D721Med (cell line): ENCODE data around the gene SLC4A9.

Source experiments
- DNase-seq: peaks from one replicate; pipeline ENCODE4 v3.0.0; 2011; ENCODE audit warnings: low spot score; ENCODE audit not compliant: insufficient read length
- FAIRE-seq: peaks from 2 replicates; lab custom pipeline; 2011; peaks lifted over from hg19 to GRCh38; lab: Jason Lieb, UNC
- TF ChIP-seq, protein P1 (sequence below): IDR thresholded peaks from 2 replicates; pipeline ENCODE4 v1.5.1; 2012; ENCODE audit warnings: mild to moderate bottlenecking, control low read depth; ENCODE audit not compliant: insufficient read depth; ENCODE audit errors: missing control alignments

Gene SLC4A9

DNA sequence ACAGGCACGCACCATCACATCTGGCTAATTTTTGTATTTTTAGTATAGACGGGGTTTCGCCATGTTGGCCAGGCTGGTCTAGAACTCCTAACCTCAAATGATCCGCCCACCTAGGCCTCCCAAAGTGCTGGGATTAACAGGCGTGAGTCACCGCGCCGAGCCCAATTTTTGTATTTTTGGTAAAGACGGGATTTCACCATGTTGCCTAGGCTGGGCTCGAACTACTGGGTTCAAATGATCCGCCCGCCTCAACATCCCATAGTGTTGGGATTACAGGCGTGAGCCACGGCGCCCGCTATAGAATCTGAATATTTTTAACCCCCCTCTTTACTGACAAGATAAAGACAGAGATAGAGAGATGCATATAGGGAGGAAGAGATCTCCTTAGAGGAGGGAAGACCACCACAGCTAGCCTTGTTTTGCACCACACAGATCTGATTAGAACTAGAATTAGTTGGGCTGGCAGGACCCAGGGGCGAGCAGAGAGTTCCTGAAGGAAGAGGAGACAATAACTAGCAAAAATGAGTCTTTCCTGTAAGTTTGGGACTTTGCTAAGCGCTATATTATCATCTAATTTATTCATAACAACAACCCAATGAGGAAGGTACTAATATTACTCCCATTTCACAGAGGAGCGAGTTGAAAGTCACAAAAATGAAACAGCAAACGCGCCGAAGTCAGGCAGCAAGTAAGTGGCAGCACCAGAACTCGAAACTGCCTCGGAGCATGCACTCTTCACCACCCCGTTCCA lies 40.2 kb downstream of the SLC4A9 start:
- no peak for FAIRE-seq
- DNase-seq, result no peak
- TF ChIP-seq, protein P1, sequence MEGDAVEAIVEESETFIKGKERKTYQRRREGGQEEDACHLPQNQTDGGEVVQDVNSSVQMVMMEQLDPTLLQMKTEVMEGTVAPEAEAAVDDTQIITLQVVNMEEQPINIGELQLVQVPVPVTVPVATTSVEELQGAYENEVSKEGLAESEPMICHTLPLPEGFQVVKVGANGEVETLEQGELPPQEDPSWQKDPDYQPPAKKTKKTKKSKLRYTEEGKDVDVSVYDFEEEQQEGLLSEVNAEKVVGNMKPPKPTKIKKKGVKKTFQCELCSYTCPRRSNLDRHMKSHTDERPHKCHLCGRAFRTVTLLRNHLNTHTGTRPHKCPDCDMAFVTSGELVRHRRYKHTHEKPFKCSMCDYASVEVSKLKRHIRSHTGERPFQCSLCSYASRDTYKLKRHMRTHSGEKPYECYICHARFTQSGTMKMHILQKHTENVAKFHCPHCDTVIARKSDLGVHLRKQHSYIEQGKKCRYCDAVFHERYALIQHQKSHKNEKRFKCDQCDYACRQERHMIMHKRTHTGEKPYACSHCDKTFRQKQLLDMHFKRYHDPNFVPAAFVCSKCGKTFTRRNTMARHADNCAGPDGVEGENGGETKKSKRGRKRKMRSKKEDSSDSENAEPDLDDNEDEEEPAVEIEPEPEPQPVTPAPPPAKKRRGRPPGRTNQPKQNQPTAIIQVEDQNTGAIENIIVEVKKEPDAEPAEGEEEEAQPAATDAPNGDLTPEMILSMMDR, result no peak

DNA sequence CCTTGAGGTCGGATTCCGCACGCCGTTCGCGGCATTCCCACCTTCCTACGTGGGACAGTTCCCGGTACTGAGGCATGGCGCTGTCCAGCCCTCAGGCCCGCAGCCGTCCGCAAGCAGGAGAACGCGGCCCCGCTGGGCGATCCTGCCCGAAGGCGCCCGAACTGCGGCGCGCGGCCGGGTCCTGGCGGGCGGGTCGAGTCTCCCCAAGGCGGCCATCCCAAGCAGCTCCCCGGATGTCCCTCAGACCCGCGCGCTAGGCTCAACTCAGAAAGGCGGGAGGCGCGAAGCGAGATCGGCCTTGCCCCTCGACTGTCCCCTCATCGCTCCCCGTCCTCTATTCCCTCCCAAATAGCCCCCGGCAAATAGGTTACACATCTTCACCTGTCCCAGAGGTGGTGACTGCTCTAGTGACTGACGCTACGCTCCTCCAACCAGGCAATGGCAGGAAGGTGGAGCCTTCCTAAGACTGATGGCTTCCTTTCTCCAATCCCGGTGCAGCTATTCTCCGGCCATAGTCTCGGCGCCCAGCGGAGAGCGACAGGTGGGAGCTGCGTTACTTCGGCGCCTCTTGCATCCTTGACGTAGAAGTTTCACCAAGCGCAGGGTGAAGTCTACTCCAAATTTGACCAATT lies 40.9 kb downstream of the SLC4A9 start:
- DNase-seq, result peak; percentile 57
- TF ChIP-seq, protein P1, result no peak
- FAIRE-seq, result no peak

DNA sequence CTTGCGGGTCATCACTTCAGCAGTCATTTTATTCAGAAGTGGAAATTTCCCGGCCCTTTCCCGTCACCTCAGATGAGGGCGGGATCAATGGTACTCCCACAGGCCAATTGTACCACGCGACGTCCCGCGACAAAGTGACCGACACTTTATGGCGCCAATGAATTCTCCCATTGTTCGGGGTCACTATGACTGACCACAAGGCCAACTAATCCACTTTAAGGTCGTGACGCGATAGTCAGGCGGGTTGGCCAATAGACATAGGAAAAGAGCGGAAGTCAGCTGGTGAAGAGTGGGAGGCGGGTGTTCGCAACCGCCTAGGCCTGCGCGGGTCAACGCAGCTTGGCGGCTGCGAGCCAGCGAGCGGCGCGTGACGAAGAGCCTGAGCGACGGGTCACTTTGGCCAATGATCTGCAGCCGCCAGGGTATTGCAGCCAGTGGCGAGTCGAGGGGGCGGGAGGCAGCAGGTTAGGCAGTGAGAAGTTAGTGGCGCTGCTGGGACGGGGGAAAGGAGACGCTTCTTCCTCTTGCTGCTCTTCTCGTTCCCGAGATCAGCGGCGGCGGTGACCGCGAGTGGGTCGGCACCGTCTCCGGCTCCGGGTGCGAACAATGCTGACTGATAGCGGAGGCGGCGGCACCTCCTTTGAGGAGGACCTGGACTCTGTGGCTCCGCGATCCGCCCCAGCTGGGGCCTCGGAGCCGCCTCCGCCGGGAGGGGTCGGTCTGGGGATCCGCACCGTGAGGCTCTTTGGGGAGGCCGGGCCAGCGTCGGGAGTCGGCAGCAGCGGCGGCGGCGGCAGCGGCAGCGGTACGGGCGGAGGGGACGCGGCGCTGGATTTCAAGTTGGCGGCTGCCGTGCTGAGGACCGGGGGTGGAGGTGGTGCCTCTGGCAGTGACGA lies 41.6 kb downstream of the SLC4A9 start, which contains the start of gene ANKHD1:
TSS of gene ANKHD1 (plus strand) at position 472 of the 896 bp plus-strand sequence. CDS start at position 607, 135 bp downstream.
- TF ChIP-seq, protein P1, result no peak
- FAIRE-seq (no peak), DNase-seq (peak; percentile 43)

DNA sequence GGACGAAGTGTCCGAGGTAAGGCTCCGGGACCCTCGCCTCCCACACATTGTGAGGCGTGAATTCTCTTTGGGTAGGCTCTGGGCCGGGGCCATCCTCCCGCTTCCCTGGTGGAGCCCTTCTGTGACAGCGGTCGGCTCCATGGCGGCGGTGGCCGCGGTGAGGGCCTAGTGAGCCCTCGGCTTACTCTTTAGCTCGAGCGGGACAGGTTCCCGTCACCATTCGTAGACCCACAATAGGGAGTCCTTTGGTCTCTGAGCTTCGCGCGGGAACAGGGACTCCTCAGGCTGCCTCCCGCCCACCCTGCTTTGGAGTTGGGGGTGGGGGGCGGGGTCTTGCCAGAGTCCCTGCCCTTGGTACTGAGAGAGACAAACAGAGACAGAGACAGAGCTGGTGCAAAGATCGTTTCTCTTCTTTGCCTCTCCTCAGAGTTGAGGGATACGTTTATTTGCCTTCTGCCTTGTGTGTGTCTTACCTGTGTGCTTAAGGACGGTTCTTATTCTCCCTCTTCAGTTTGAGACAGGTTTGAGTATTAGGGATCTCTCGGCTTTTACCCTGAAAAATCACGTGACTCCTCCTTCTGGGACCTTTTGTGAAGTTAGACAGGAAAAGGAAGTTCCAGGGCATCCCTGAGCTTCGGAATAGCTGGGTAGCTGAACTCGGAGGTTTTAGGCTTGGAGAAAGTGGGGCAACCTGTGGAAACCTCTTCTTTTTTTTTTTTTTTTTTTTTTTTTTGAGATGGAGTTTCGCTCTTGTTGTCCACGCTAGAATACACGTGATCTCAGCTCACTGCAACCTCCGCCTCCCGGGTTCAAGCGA lies 42.5 kb downstream of the SLC4A9 start:
- TF ChIP-seq, protein P1, result no peak
- no peak for FAIRE-seq
- no peak for DNase-seq

DNA sequence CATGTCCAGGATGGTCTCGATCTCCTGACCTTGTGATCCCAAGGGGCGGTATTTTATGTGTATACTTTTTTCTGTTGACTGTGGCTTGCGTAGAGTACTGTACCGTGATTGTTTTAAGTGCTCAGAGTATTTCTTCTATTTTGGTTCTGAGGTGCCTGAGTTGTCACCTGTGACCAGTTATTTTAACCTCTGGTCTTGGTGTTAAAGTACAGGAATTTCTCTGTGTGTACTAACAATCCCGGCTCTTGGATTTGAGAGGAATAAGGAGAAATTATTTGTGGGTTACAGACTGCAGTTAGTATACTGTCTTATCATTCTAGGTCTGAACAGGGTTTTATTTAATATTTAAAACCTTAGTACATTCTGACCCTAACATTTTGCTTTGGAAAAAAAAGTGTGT lies 43.6 kb downstream of the SLC4A9 start:
- TF ChIP-seq, protein P1, result no peak
- DNase-seq (no peak), FAIRE-seq (no peak)

DNA sequence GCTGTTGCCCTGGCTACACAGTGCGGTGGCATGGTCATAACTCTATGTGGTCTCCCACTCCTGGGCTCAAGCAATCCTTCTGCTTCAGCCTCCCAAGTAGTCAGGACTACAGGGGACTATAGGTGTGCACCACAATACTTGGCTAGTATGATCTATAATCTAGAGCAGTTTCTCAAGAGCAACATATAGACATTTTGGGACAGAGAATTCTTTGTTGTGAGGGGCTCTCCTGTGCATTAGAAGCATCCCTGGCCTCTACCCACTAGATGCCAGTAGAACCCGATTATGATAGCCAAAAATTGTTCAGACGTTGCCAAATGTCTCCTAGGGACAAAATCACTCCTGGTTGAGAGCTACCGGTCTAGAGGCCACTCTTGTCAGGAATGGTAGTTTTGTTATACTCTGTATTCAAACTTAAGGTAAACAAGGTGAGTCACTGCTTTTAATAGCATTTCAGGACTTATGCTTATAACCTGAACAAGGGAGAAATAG lies 48.8 kb downstream of the SLC4A9 start:
- DNase-seq (no peak), FAIRE-seq (no peak)
- TF ChIP-seq, protein P1, result no peak
